NCI-H526 (cell line): Measurements from ENCODE around the gene DCAF17.
"Not testable (repeated sequence)": the region's sequence is repeated elsewhere in the genome, so short reads cannot be mapped to it uniquely, and the experiment has no call there.

Experiments used
- DNase-seq, 2 experiments: peaks; one replicate each; lab custom pipeline; 2025; lab: John Stamatoyannopoulos, UW

The DCAF17 gene

GRCh38 chr2:171452773-171453172 lies 18.7 kb downstream of the DCAF17 start:
- no peak for DNase-seq

GRCh38 chr2:171459498-171459897 lies 25.5 kb downstream of the DCAF17 start:
- DNase-seq: no peak

GRCh38 chr2:171460537-171460936 lies 26.5 kb downstream of the DCAF17 start:
- DNase-seq: no peak

- no peak for DNase-seq
Measured at GRCh38 chr2:171469176-171469575, 35.1 kb downstream of the DCAF17 start.

- no peak for DNase-seq
Measured at GRCh38 chr2:171470129-171470528, 36.1 kb downstream of the DCAF17 start.

GRCh38 chr2:171475979-171476378 lies 42.0 kb downstream of the DCAF17 start:
- DNase-seq: no peak

- DNase-seq: no peak
Measured at GRCh38 chr2:171478345-171478744, 44.3 kb downstream of the DCAF17 start.

DNA sequence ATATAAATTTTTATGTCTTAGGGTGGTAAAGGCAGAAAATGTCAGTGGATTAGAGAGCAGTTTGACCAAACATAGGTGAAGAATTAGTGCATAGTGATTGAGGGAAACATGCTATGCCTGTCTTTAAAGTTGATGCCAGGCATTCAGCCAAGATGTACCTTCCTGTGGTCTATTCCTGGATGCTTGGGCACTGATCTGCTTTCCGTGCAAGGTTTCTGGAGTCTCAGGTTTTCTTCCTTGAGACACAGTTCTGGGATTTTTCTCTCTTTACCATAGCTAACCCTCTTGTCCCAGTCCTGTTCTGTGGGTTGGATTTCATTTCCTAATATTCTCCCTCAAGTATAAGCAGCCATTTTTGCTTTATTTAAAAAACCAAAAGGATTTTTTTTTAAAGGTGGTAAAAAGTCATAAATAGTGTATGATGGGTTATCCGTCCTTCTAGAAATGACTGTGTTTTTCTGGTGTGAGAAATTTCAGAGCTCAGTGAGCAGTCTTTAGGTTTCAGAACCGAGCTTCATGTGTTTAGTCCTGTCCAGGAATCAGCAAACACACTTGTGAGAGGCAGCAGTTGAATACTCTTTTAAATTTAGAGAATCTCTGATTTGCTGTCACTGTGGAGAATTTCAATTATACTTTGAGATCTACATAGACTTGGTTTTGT lies 45.3 kb downstream of the DCAF17 start:
- DNase-seq: no peak

GRCh38 chr2:171480908-171481307 lies 46.9 kb downstream of the DCAF17 start:
- DNase-seq: no peak

GRCh38 chr2:171482308-171482707 lies 48.3 kb downstream of the DCAF17 start:
- DNase-seq: no peak

DNA sequence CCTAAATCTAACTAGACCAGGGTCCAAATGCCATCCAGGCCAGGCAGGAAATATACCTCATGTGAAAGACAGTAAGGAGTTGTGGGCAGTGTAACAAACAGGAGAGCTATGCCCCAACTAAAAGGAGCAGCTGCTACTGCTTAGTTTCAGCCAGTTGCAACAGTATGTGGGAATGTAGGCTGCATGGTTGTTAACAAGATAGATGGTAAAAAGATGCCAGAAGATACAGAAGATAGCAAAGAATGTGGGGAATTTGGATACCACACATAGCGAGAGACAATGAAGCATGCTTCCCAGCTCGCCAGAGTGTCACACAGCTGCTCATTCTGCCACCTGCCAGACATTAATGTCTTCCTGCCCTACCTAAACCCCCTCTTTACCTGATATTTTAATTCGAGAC lies 48.9 kb downstream of the DCAF17 start:
- no peak for DNase-seq

DNA sequence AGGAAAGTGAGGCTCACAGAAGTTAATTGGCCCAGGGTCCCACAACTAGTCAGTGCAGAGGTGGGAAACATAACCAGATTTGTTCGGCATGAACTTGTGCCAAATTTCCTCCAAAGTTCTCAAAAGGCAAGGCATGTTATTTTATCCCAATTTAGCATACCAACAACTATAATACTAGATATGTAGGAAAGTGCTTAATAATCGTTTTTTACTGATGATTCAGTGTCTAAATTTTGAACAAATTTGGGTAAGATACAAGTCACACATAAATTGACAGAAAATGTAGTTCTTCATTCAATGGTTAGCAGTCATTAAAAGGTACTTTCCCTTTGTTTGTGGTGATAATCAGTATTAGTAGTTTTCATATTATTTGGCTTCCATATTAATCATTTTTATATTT lies 49.8 kb downstream of the DCAF17 start:
- DNase-seq: no peak

DNA sequence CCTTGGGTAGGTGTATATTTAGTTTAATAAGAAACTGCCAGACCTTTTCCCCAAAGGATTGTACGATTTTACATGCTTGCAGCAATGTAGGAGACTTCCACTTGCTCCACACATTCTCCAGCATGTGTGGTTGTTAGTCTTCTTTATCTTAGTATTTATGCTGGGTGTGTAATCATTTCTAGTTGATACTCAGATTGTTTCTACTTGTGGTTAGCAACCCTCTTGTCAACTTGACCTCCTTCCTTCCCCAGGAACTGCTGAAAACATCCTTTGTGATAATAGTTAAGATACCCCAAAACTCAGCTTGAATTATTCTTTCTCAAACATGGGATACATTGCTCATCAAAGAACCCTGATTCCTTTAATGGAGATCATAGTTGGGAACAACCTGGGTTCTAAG lies 51.1 kb downstream of the DCAF17 start:
- DNase-seq: no peak

DNA sequence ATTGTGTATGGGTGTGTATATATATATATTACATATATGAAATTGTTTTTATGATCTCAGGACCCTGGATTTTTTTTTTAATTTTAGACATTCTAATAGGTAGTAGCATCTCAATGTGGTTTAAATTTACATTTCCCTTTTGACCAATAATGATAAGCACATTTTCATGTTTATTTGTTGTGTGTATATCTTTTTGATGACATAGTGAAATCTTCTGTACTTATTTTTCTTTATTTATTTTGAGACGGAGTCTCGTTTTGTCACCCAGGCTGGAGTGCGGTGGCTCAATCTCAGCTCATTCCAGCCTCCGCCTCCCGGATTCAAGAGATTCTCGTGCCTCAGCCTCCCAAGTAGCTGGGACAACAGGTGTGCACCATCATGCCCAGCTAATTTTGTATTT lies 53.2 kb downstream of the DCAF17 start:
- DNase-seq: no peak

DNA sequence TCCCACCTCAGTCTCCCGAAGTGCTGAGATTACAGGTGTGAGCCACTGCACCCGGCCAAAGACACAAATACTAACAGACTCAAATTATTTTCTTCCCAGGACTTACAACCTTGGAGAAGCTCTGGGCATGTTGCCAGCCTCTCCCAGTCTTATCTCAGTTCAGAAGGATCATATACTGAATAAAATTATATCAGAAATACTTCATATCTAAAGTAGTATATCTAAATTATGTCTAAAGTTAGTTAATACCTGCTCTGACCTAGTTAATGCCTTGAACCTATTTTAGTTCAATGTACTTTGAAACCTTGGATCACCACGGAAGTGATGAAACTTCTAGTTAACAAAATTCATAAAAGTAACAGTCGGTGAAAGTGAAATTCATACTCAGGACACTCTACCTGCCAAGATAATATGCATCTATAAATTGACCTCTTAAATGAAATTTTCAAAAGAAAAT lies 53.8 kb downstream of the DCAF17 start:
- no peak for DNase-seq

DNA sequence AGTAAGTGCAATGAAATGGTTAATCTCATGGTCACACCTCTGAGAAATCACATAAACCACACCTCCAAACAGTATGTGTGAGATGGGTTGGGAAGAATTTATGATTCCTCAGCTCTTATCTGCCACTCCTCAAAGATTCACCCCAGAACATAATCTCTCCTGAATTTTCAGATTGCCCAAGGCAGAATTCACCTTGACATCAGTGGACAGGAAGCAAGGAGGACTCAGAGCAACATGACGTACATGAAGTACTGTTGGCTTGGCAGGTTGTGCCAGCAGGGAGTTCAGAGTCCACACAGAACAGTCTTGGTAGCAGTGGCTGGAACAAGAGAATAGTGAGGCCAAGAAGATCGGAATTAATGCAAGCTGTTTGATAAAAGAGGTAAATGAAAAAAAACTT lies 56.6 kb downstream of the DCAF17 start:
- DNase-seq: no peak

DNA sequence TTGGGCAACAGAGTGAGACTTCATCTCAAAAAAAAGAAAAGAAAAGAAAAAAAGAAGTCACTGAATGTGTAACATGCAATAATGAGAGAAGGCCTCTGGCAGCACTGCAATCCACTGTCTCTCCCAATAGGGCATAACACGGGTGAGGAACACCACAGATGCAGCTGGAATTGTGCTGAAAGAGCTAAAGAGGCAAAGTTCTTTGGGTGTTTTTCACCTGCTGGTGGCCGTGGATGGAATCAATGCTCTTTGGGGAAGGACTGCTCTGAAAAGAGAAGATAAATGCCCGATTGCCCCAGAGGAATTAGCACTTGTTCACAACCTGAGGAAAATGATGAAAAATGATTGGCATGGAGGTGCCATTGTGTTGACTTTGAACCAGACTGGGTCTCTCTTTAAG lies 57.3 kb downstream of the DCAF17 start:
- no peak for DNase-seq

GRCh38 chr2:171492664-171493063 lies 58.6 kb downstream of the DCAF17 start:
- DNase-seq: no peak

- not testable (repeated sequence) for DNase-seq
Measured at GRCh38 chr2:171497664-171498063, 63.6 kb downstream of the DCAF17 start.

DNA sequence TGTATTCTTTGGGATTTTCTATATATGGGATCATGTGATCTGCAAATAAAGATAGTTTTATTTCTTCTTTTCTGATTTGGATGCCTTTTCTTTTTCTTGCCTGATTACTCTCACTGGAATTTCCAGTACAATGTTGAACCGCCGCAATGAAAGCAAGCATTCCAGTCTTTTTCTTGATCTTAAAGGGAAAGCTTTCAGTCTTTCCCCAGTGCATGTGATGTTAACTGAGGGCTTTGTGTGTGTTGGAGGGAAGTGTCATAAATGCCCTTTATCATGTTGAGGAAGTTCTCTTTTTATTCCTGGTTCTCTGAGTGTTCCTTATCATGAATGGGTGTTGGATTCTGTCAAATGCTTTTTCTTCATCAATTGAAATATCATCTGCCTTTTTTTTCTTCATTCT lies 71.3 kb downstream of the DCAF17 start:
- DNase-seq: no peak

DNA sequence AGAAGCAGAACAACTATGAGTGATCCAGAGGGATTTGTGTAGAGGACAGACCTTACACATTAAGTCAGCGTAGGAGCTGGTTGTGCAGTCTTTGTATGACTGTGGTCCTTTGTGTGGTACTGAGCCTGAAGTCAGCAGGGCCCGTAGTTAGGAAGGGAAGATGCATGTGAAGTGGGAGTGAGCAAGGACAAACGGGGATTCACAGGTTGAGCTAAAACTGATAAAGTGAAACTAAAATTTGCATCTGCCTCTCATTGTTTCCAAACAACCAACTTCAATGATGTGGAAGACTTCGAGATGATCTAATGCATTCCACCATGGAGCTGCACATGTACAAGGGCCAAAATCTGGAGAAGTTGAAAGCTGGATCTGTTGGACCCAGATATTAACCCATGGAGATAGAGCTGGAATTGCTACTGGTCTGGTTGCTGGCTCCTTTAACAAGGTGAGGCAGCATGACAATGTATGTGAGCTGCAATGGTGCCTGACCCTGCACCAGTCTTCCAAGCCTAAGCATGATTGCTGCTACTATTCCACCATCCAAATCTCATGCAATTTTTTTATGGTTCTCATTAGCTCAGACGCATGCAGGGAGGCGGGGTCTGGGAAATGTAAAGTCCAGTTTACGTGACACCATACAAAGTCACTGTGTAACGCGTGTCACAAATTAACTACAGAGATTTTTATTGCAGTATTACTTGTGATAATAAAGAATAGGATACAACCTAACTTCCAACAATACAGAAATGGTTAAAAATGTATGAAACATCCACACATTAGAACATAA lies 76.1 kb downstream of the DCAF17 start:
- DNase-seq: no peak

GRCh38 chr2:171512014-171512413 lies 78.0 kb downstream of the DCAF17 start:
- no peak for DNase-seq

GRCh38 chr2:171512683-171513195 lies 78.7 kb downstream of the DCAF17 start:
- DNase-seq: no peak
